Measurements from ENCODE around the gene HLA-G.
"Not testable (repeated sequence)": the region's sequence is repeated elsewhere in the genome, so short reads cannot be mapped to it uniquely, and the experiment has no call there.

Gene HLA-G

DNA sequence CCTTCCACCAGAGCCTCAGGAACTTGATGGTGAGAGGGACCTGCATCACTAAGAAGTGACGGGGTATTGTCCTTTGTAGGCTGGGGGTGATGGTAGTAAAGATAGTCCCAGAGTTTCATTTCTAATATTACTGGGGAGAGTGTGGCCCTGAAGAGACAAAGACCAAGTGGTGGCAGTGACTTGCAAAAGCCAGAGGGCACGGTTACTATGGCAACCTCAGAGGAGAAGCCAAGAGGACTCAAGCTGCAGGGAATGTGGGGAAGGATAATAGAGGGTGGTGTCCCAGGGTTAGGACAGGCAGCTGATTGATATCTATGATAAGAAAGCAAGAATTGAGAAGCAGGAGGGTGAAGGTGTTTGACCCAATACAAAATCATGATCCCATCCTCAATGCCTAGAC, 42.5 kb downstream of the HLA-G start:
- DNase-seq (ENCODE audit: low spot score), result no peak
- TF ChIP-seq, protein P1, sequence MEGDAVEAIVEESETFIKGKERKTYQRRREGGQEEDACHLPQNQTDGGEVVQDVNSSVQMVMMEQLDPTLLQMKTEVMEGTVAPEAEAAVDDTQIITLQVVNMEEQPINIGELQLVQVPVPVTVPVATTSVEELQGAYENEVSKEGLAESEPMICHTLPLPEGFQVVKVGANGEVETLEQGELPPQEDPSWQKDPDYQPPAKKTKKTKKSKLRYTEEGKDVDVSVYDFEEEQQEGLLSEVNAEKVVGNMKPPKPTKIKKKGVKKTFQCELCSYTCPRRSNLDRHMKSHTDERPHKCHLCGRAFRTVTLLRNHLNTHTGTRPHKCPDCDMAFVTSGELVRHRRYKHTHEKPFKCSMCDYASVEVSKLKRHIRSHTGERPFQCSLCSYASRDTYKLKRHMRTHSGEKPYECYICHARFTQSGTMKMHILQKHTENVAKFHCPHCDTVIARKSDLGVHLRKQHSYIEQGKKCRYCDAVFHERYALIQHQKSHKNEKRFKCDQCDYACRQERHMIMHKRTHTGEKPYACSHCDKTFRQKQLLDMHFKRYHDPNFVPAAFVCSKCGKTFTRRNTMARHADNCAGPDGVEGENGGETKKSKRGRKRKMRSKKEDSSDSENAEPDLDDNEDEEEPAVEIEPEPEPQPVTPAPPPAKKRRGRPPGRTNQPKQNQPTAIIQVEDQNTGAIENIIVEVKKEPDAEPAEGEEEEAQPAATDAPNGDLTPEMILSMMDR (IDR thresholded peaks at IDR 0.05; ENCODE audit: extremely low read depth, missing control alignments), result no peak

- no peak for DNase-seq (ENCODE audit: low spot score)
- TF ChIP-seq, protein P1 (IDR thresholded peaks at IDR 0.05; ENCODE audit: extremely low read depth, missing control alignments), result no peak
These were observed 45.2 kb downstream of the HLA-G start for GRCh38 chr6:29872791-29873190.

DNA sequence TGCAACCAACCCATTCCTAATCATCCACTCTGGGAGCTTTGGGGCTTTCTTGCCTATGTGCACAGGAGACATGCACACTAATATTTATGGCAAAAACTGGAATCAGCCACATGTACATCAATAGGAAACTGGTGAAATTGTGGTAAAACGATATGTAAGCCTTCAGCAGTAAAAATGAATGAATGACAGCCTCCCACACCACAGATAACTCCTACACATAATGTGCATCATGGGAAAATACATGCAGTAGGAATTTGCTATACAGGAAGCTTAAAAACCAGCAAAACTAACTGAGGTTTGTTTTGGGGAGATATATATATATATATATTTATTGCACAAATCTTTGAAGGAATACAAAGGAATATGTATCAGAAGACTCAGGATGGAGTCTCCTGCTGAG, 47.6 kb downstream of the HLA-G start:
- TF ChIP-seq, protein P1 (IDR thresholded peaks at IDR 0.05; ENCODE audit: extremely low read depth, missing control alignments), result no peak
- no peak for DNase-seq (ENCODE audit: low spot score)

- DNase-seq (ENCODE audit: low spot score), result not testable (repeated sequence)
These were observed 48.1 kb downstream of the HLA-G start for GRCh38 chr6:29875734-29876133.

Measured in GM20000 (cell line).